ENCODE data around the gene COL26A1. TPM values are rescaled to one million over a fixed set of nuclear protein-coding genes. Genes with fewer than 3 reads are reported as not detected.

Gene COL26A1
- total RNA-seq, 2 experiments from 2014 or later, result not detected

GRCh38 chr7:101367676-101368075 lies 5.0 kb downstream of the COL26A1 start:
- Mint-ChIP-seq H3K36me3 (ENCODE audit: low read depth) (no peaks in the 10 kb centered on the region), H3K27me3 (peaks cover 8% of the 10 kb centered on the region), H3K4me3 (no peak overlapping the region), H3K4me1 (ENCODE audit: low read depth) (peaks cover 15% of the 10 kb centered on the region), H3K27ac (no peak overlapping the region), H3K9me3 (no peaks in the 10 kb centered on the region)
- TF ChIP-seq CTCF (IDR thresholded peaks at IDR 0.05), result no peak
- intact Hi-C loops (cut with micrococcal nuclease), result loop anchor here (5.0 kb wide), 1 partner anchor 40 kb away; no protein-coding TSS in a partner anchor
- no peak for ATAC-seq
- no peak for DNase-seq
- POLR2A ChIA-PET, result interaction anchor here (1.2 kb wide), 1 partner anchor 153 kb away, joined by 3 read pairs; no protein-coding TSS in a partner anchor
- CTCF ChIA-PET, result interaction anchor here (1.1 to 1.4 kb wide), 2 partner anchors 43 to 73 kb away, joined by 5 read pairs; no protein-coding TSS in a partner anchor

DNA sequence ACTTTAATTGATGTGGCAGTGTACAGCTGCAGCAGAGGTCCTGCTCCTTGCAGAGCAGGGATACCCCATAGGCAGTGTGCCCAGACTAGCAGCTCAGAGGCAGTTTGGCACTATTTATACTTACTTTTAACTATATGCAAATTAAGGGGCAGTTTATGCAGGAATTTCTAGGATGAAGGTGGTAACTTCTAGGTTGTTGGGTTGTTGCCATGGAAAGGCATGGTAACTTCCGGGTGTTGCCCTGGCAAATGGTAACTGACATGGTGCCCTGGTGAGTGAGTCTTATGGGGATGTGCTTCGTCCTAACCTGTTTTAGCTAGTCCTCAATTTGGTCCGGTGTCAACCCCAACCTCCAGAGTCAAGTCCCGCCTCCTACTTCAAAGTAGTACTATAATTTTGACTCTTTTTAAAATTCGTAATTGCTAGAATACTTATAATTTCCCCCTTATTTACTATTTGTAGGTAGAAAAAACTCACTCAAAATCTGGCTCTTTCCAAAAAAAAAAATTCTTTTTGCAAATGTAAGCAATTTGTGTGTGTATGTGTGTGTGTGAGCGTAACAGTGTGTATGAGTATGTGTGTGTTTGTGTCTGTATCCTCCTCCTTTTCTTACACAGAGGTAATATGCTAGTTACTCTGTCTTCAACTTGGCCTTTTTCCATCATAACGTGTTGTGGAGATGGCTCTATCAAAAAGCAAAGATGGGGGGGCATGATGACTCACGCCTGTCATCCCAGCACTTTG lies 5.9 kb downstream of the COL26A1 start:
- ATAC-seq (no peak), DNase-seq (no peak)
- no peak for TF ChIP-seq CTCF (IDR thresholded peaks at IDR 0.05)
- Mint-ChIP-seq H3K4me1 (ENCODE audit: low read depth) (peaks cover 15% of the 10 kb centered on the region), H3K4me3 (no peak overlapping the region), H3K27ac (no peak overlapping the region), H3K27me3 (peaks cover 8% of the 10 kb centered on the region), H3K36me3 (ENCODE audit: low read depth) (no peaks in the 10 kb centered on the region), H3K9me3 (no peaks in the 10 kb centered on the region)
- ChIA-PET CTCF (interaction anchor here (1.1 to 1.4 kb wide), 2 partner anchors 43 to 72 kb away, joined by 5 read pairs; no protein-coding TSS in a partner anchor), POLR2A (interaction anchor here (1.2 kb wide), 1 partner anchor 152 kb away, joined by 3 read pairs; no protein-coding TSS in a partner anchor)
- intact Hi-C loops (cut with micrococcal nuclease), result loop anchor here (5.0 kb wide), 1 partner anchor 39 kb away; no protein-coding TSS in a partner anchor

DNA sequence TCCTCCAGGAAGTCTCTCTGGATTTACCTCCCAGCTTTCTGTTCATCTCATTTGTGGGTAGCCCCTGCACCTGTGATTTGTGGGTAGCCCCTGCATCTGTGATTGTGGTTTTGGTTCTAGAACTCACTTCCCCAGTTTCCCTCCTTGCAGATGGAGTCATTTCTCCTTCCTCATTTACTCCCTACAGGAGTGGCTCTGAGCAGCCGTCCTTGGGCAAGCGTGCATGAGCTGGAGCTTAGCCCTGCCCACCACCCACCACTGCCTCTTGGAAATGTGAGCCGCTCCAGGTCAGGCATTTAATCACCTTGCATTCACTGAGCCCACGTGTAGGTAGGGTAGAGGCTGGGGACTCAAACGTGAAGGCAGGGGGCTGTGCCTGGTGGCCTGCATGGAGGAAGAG lies 8.2 kb downstream of the COL26A1 start:
- H3K36me3 Mint-ChIP-seq (ENCODE audit: low read depth), result no peaks in the 10 kb centered on the region
- H3K27me3 Mint-ChIP-seq, result peaks cover 8% of the 10 kb centered on the region
- H3K9me3 Mint-ChIP-seq, result no peaks in the 10 kb centered on the region
- no peak overlapping the region for H3K4me3 Mint-ChIP-seq
- intact Hi-C loops (cut with micrococcal nuclease), result no loop called here
- no peak for TF ChIP-seq CTCF (IDR thresholded peaks at IDR 0.05)
- no peak overlapping the region for H3K27ac Mint-ChIP-seq
- ATAC-seq, result no peak
- CTCF ChIA-PET, result interaction anchor here (1.6 to 5.4 kb wide), 2 partner anchors 9 to 40 kb away, joined by 8 to 28 read pairs; partner anchors contain the start of gene COL26A1
- no peak for DNase-seq
- H3K4me1 Mint-ChIP-seq (ENCODE audit: low read depth), result peaks cover 11% of the 10 kb centered on the region
- POLR2A ChIA-PET, result interaction anchor here (0.6 kb wide), 1 partner anchor 166 kb away, joined by 3 read pairs; no protein-coding TSS in a partner anchor

DNA sequence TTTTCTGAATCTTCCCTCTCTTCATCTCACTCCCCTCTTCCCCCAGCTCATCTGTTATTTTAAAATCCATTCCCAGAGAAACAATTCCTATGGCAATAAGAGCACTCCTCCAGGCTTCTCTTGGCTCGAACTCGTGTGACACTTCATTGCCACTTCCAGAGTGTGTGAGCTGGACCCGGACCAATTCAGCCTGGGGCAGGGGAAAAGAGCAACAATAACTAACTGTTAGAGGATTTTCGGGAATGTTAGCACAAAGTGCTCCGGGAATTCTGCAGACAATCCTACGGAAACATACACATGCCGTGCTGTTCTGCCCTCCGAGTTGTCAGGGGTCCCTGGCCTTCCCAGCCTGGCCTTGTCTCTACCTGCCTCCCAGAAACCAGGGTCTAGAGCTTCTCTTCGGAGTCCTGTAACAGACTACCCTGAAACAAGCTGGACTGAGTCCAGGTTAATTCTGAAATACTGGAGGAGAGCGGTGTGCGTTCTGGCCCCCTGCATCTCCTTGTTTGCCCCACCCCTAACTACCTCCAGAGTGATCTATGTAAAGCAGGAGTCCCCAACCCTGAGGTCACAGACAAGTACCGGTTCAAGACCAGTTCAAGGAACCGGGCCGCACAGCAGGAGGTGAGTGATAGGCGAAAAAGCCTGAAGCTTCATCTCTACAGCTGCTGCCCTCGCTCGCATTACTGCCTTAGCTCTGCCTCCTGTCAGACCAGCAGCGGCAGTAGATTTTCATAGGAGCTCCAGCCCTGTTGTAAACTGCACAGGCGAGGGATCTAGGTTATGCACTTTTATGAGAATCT lies 11.3 kb downstream of the COL26A1 start:
- ATAC-seq (no peak), DNase-seq (no peak)
- Mint-ChIP-seq H3K27ac (no peak overlapping the region), H3K4me1 (ENCODE audit: low read depth) (peaks cover 6% of the 10 kb centered on the region), H3K4me3 (no peak overlapping the region), H3K9me3 (no peaks in the 10 kb centered on the region), H3K36me3 (ENCODE audit: low read depth) (no peaks in the 10 kb centered on the region), H3K27me3 (peaks cover 2% of the 10 kb centered on the region)
- ChIA-PET CTCF (interaction anchor here (0.8 to 5.4 kb wide), 6 partner anchors 9 to 92 kb away, joined by 3 to 28 read pairs (median 4); partner anchors contain the start of gene COL26A1), POLR2A (no interaction called here)
- TF ChIP-seq CTCF (IDR thresholded peaks at IDR 0.05), result no peak
- intact Hi-C loops (cut with micrococcal nuclease), result no loop called here

Data from activated CD8-positive, alpha-beta T cell treated with anti-CD3 and anti-CD28 coated beads for 36 hours (primary cell).